ENCODE results near the gene SLC49A4.

SLC49A4 gene

DNA sequence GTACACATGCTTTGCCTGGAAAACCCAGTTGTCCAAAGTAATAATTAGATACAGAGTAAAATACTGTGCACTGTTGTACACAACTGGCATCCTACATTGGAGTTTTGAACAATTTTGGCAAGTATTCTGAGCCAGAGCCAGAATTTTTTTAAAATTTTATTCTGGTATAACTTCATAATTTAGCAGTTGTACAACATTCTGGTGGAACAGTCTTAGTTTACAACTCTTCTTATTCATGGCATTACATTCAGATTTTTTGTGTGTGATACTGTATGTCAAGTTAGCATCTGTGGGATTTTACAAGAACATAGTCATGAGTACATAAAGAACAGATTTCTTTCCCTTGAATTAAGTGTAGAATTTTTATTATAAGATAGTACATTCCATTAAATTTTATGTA is 67.5 kb downstream of the SLC49A4 start:
- Histone ChIP-seq H3K9me2 (ENCODE audit: low read depth, low read length) (no peaks in the 10 kb centered on the region), H3K27ac (ENCODE audit: low read depth, low read length, poor library complexity, severe bottlenecking) (no peak overlapping the region), H3K27me3 (ENCODE audit: insufficient read depth, low read length) (no peaks in the 10 kb centered on the region), H3K4me3 (ENCODE audit: low read depth, low read length, poor library complexity, severe bottlenecking) (no peak overlapping the region), H3K79me2 (ENCODE audit: insufficient read depth, low read length) (no peaks in the 10 kb centered on the region), H4K20me1 (ENCODE audit: insufficient read depth, low read length) (no peaks in the 10 kb centered on the region), H3K9me3 (ENCODE audit: low read length) (no peaks in the 10 kb centered on the region), H2AFZ (ENCODE audit: low read length) (no peak overlapping the region), H3F3A (ENCODE audit: insufficient read depth, low read length) (no peaks in the 10 kb centered on the region), H3K4me1 (ENCODE audit: insufficient read depth, low read length, severe bottlenecking) (no peaks in the 10 kb centered on the region), H3K36me3 (ENCODE audit: insufficient read depth, low read length) (no peaks in the 10 kb centered on the region), H3K4me2 (ENCODE audit: low read length) (no peak overlapping the region), H3K9ac (ENCODE audit: low read length) (no peak overlapping the region)
- no peak for TF ChIP-seq EZH2 (IDR thresholded peaks at IDR 0.05; ENCODE audit: borderline replicate concordance, low read length)
- TF ChIP-seq, protein P1, sequence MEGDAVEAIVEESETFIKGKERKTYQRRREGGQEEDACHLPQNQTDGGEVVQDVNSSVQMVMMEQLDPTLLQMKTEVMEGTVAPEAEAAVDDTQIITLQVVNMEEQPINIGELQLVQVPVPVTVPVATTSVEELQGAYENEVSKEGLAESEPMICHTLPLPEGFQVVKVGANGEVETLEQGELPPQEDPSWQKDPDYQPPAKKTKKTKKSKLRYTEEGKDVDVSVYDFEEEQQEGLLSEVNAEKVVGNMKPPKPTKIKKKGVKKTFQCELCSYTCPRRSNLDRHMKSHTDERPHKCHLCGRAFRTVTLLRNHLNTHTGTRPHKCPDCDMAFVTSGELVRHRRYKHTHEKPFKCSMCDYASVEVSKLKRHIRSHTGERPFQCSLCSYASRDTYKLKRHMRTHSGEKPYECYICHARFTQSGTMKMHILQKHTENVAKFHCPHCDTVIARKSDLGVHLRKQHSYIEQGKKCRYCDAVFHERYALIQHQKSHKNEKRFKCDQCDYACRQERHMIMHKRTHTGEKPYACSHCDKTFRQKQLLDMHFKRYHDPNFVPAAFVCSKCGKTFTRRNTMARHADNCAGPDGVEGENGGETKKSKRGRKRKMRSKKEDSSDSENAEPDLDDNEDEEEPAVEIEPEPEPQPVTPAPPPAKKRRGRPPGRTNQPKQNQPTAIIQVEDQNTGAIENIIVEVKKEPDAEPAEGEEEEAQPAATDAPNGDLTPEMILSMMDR (IDR thresholded peaks at IDR 0.05; ENCODE audit: low read length), result no peak

DNA sequence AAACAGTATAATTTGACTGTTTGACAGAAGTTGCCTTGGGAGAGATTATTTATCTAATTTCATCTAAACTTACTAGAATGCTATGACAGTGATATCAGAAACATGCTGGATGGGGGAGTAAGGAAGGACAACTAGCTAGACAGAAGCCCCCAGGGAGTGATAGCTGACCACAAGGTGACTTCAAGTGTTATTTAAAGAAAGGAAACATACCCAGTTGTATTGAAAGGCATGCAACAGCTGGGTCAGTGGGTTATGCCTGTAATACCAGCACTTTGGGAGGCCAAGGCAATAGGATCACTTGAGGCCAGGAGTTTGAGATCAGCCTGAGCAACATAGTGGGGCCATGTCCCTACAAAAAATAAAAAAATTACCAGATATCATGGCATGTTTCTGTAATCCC is 69.6 kb downstream of the SLC49A4 start:
- no peaks in the 10 kb centered on the region for H3K79me2 ChIP-seq (ENCODE audit: insufficient read depth, low read length)
- no peak overlapping the region for H3K9ac ChIP-seq (ENCODE audit: low read length)
- H3F3A ChIP-seq (ENCODE audit: insufficient read depth, low read length), result no peaks in the 10 kb centered on the region
- no peaks in the 10 kb centered on the region for H4K20me1 ChIP-seq (ENCODE audit: insufficient read depth, low read length)
- no peak overlapping the region for H3K27ac ChIP-seq (ENCODE audit: low read depth, low read length, poor library complexity, severe bottlenecking)
- H3K4me3 ChIP-seq (ENCODE audit: low read depth, low read length, poor library complexity, severe bottlenecking), result no peak overlapping the region
- no peaks in the 10 kb centered on the region for H3K9me3 ChIP-seq (ENCODE audit: low read length)
- no peaks in the 10 kb centered on the region for H3K4me1 ChIP-seq (ENCODE audit: insufficient read depth, low read length, severe bottlenecking)
- no peaks in the 10 kb centered on the region for H3K36me3 ChIP-seq (ENCODE audit: insufficient read depth, low read length)
- H2AFZ ChIP-seq (ENCODE audit: low read length), result no peak overlapping the region
- no peaks in the 10 kb centered on the region for H3K27me3 ChIP-seq (ENCODE audit: insufficient read depth, low read length)
- no peaks in the 10 kb centered on the region for H3K9me2 ChIP-seq (ENCODE audit: low read depth, low read length)
- H3K4me2 ChIP-seq (ENCODE audit: low read length), result no peak overlapping the region
- no peak for TF ChIP-seq EZH2 (IDR thresholded peaks at IDR 0.05; ENCODE audit: borderline replicate concordance, low read length)
- TF ChIP-seq, protein P1 (IDR thresholded peaks at IDR 0.05; ENCODE audit: low read length), result no peak

DNA sequence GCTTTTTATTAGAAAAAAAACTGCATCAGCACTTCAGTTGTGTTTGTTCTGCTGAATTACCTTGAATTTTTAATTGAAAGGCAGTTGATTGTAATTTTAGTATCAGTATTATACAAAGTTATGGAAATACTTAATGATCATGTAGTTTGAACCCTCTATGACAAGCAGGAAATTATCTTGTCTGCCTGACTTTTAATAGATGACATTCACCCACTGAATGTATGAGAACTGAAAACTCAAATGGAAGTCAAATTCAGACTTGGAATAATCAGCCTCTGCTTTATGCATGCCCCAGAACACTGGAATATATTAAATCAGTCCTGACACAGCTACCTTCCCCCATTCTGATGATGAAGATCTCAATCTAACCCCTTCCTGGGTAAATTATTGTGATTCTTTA is 73.5 kb downstream of the SLC49A4 start:
- Histone ChIP-seq H3K27ac (ENCODE audit: low read depth, low read length, poor library complexity, severe bottlenecking) (no peak overlapping the region), H3K27me3 (ENCODE audit: insufficient read depth, low read length) (no peaks in the 10 kb centered on the region), H3K79me2 (ENCODE audit: insufficient read depth, low read length) (no peaks in the 10 kb centered on the region), H3K9me3 (ENCODE audit: low read length) (no peaks in the 10 kb centered on the region), H3K9me2 (ENCODE audit: low read depth, low read length) (no peaks in the 10 kb centered on the region), H3K36me3 (ENCODE audit: insufficient read depth, low read length) (no peaks in the 10 kb centered on the region), H3K4me2 (ENCODE audit: low read length) (no peak overlapping the region), H3K4me1 (ENCODE audit: insufficient read depth, low read length, severe bottlenecking) (no peaks in the 10 kb centered on the region), H3K9ac (ENCODE audit: low read length) (no peak overlapping the region), H3K4me3 (ENCODE audit: low read depth, low read length, poor library complexity, severe bottlenecking) (no peak overlapping the region), H4K20me1 (ENCODE audit: insufficient read depth, low read length) (no peaks in the 10 kb centered on the region), H3F3A (ENCODE audit: insufficient read depth, low read length) (no peaks in the 10 kb centered on the region), H2AFZ (ENCODE audit: low read length) (no peak overlapping the region)
- TF ChIP-seq, protein P1 (IDR thresholded peaks at IDR 0.05; ENCODE audit: low read length), result no peak
- TF ChIP-seq EZH2 (IDR thresholded peaks at IDR 0.05; ENCODE audit: borderline replicate concordance, low read length), result no peak
